ENCODE data around the gene HEG1.
"Not testable (repeated sequence)": the region's sequence is repeated elsewhere in the genome, so short reads cannot be mapped to it uniquely, and the experiment has no call there.

Gene HEG1

GRCh38 chr3:125055913-125056745, at the start of gene HEG1:
TSS of gene HEG1 (minus strand) at chr3:125055997. CDS start at chr3:125055890, 107 bp downstream.
- peak; percentile 85 for DNase-seq

- no peak for DNase-seq
Observed at GRCh38 chr3:125105116-125105515, 49.3 kb upstream of the HEG1 start.

- DNase-seq: no peak
Observed at GRCh38 chr3:125104639-125105038, 48.8 kb upstream of the HEG1 start.

- DNase-seq: no peak
Observed at GRCh38 chr3:125103406-125103805, 47.6 kb upstream of the HEG1 start.

GRCh38 chr3:125102470-125102869, 46.7 kb upstream of the HEG1 start:
- no peak for DNase-seq

- DNase-seq: no peak
Observed at GRCh38 chr3:125098611-125099291, 43.0 kb upstream of the HEG1 start.

- DNase-seq: no peak
Observed at GRCh38 chr3:125090649-125091048, 34.9 kb upstream of the HEG1 start.

GRCh38 chr3:125087768-125088391, 32.1 kb upstream of the HEG1 start:
- DNase-seq: no peak

GRCh38 chr3:125085166-125085565, 29.4 kb upstream of the HEG1 start:
- no peak for DNase-seq

- DNase-seq: no peak
Observed at GRCh38 chr3:125083776-125084175, 28.0 kb upstream of the HEG1 start.

- not testable (repeated sequence) for DNase-seq
Observed at GRCh38 chr3:125082339-125082738, 26.5 kb upstream of the HEG1 start.

GRCh38 chr3:125080077-125080476, 24.3 kb upstream of the HEG1 start:
- no peak for DNase-seq

GRCh38 chr3:125079675-125080045, 23.9 kb upstream of the HEG1 start:
- no peak for DNase-seq

GRCh38 chr3:125078951-125079674, 23.3 kb upstream of the HEG1 start:
- DNase-seq: no peak

- DNase-seq: no peak
Observed at GRCh38 chr3:125077864-125078263, 22.1 kb upstream of the HEG1 start.

GRCh38 chr3:125076464-125076863, 20.7 kb upstream of the HEG1 start:
- DNase-seq: no peak

GRCh38 chr3:125075738-125076137, 19.9 kb upstream of the HEG1 start:
- no peak for DNase-seq

GRCh38 chr3:125073390-125073905, 17.7 kb upstream of the HEG1 start:
- DNase-seq: no peak

GRCh38 chr3:125072749-125073389, 17.1 kb upstream of the HEG1 start:
- DNase-seq: no peak

GRCh38 chr3:125072301-125072700, 16.5 kb upstream of the HEG1 start:
- no peak for DNase-seq

GRCh38 chr3:125069968-125070745, 14.4 kb upstream of the HEG1 start:
- no peak for DNase-seq

- no peak for DNase-seq
Observed at GRCh38 chr3:125069452-125069851, 13.7 kb upstream of the HEG1 start.

Data from stimulated activated CD4-positive, alpha-beta T cell treated with anti-CD3 and anti-CD28 coated beads, Interleukin-15, amount 100 ng/mL, for 24 hours (primary cell).